NCI-H460 (cell line): ENCODE data around the gene RFX2. TPM values are rescaled to one million over a fixed set of nuclear protein-coding genes. Genes with fewer than 3 reads are reported as not detected.
"Not testable (repeated sequence)": the region's sequence is repeated elsewhere in the genome, so short reads cannot be mapped to it uniquely, and the experiment has no call there.

ENCODE experiments used
- DNase-seq: peaks from one replicate; pipeline ENCODE4 v3.0.0-alpha.2; 2016; ENCODE audit warnings: low read depth; ENCODE audit errors: extremely low read depth
- total RNA-seq: library from RNA; depleted of rRNA; stranded (reverse); fragments of >200 nt; shearing (Covaris generic); gene quantifications from 2 replicates; pipeline ENCODE4 v1.2.3, GENCODE V29; 2014

The RFX2 gene
- total RNA-seq, 1 experiment from 2014 or later = 5.2 TPM

- DNase-seq = no peak
Observed at GRCh38 chr19:6042776-6043726, 67.2 kb downstream of the RFX2 start.

GRCh38 chr19:6041991-6042481, 68.3 kb downstream of the RFX2 start:
- no peak for DNase-seq

GRCh38 chr19:6041071-6041470, 69.2 kb downstream of the RFX2 start:
- DNase-seq = no peak

GRCh38 chr19:6039566-6040225, 70.6 kb downstream of the RFX2 start:
- no peak for DNase-seq

- DNase-seq = no peak
Observed at GRCh38 chr19:6038634-6039405, 71.5 kb downstream of the RFX2 start.

- no peak for DNase-seq
Observed at GRCh38 chr19:6035026-6035425, 75.3 kb downstream of the RFX2 start.

- DNase-seq = no peak
Observed at GRCh38 chr19:6034512-6034911, 75.8 kb downstream of the RFX2 start.

- DNase-seq = no peak
Observed at GRCh38 chr19:6033744-6034264, 76.5 kb downstream of the RFX2 start.

GRCh38 chr19:6032827-6033226, 77.5 kb downstream of the RFX2 start:
- DNase-seq = no peak

GRCh38 chr19:6032381-6032780, 77.9 kb downstream of the RFX2 start:
- DNase-seq = no peak

- no peak for DNase-seq
Observed at GRCh38 chr19:6030214-6030507, 80.1 kb downstream of the RFX2 start.

- no peak for DNase-seq
Observed at GRCh38 chr19:6026390-6027227, 83.7 kb downstream of the RFX2 start.

GRCh38 chr19:6024756-6025155, 85.5 kb downstream of the RFX2 start:
- not testable (repeated sequence) for DNase-seq

GRCh38 chr19:6023936-6024335, 86.4 kb downstream of the RFX2 start:
- no peak for DNase-seq

GRCh38 chr19:6023085-6023682, 87.1 kb downstream of the RFX2 start:
- DNase-seq = no peak

- DNase-seq = no peak
Observed at GRCh38 chr19:6022570-6023064, 87.7 kb downstream of the RFX2 start.

- peak; percentile 68 for DNase-seq
Observed at GRCh38 chr19:6021878-6022569, 88.3 kb downstream of the RFX2 start.

GRCh38 chr19:6020972-6021805, 89.1 kb downstream of the RFX2 start:
- no peak for DNase-seq
